Adrenal gland (tissue), 5 donors: ENCODE results near the gene GJB1.

Experiments used
- CTCF ChIP-seq, 6 experiments: fragments of 450-650 bp in 4 of 6; fragments of 200-600 bp in 2 of 6; sonication (generic) in 1 of 6; IDR thresholded peaks; 1 replicate in 5 of 6; 2 replicates in 1 of 6; pipeline versions ENCODE4 v1.5.1 to v1.8.0; 2016 to 2021; ENCODE audit warnings: antibody characterized with exemption in 6 of 6, mild to moderate bottlenecking in 2 of 6, moderate library complexity in 1 of 6
- POLR2A ChIP-seq, 2 donors: fragments of 450-650 bp; IDR thresholded peaks; one replicate each; pipeline ENCODE4 v1.6.1; 2017; ENCODE audit warnings: antibody characterized with exemption in 2 of 2, mild to moderate bottlenecking in 2 of 2, moderate library complexity in 1 of 2
- donor health status: DM: no; HTN: no; CAD: no.

DNA sequence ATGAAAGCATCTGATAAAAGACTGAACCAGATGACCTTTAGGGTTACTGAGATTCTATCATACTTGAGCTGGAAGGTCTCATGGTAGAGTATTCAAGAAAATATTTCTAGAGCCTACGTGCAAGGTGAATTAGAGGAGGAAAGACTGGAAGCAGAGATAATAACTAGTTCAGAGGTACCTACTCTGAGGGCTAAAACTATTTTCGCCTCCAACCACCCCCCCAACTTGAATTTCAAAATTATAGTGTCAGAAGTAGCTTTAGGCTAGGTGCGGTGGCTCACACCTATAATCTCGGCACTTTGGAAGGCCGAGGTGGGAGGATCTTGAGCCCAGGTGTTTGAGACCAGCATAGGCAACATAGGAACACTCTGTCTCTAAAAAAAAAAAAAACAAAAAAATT is 47.5 kb upstream of the GJB1 start:
- no peak for TF ChIP-seq CTCF (IDR thresholded peaks at IDR 0.05)
- no peak for TF ChIP-seq POLR2A (IDR thresholded peaks at IDR 0.05)
